ENCODE measurements around the gene RALGPS1.

DNA sequence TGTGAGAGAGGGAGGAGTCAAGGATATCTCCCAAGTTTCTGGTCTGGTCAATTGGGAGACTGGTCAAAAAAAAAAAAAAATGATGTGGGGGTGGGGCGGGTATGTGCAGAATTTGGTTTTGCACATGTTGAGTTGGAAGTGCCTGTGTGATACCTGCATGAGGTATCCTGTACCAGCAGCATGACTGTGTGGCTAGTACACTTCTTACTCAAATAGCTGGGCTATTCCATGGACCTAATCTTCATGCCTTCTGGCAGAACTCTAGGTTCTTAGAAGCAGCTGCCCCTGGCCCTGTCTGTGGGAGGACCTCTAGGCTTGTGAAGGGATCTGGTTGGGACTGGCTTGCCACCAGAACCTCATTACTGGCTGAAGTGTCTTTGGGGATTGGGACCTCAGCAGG lies 93.5 kb downstream of the RALGPS1 start:
- TF ChIP-seq ZNF274 (IDR thresholded peaks at IDR 0.05; ENCODE audit: low read length) (no peak), ZNF274 (tag by site-specific recombination; IDR thresholded peaks at IDR 0.05; ENCODE audit: borderline replicate concordance) (no peak), ZNF24 (tag by site-specific recombination; IDR thresholded peaks at IDR 0.05) (no peak), KLF10 (tag by site-specific recombination; IDR thresholded peaks at IDR 0.05) (no peak)
